H1 (cell line): ENCODE data around the gene SOX6.

Experiments used
- ATF3 ChIP-seq: IDR thresholded peaks from 2 replicates; pipeline ENCODE4 v1.6.1; 2011; ENCODE audit warnings: low read depth, mild to moderate bottlenecking, low read length; ENCODE audit not compliant: insufficient read depth
- EZH2 ChIP-seq: fragments of 200-600 bp; sonication (generic); IDR thresholded peaks from 2 replicates; pipeline ENCODE4 v1.7.1; 2012; ENCODE audit warnings: low read depth, mild to moderate bottlenecking, moderate library complexity, low read length, inconsistent platforms; ENCODE audit not compliant: severe bottlenecking
- GABPA ChIP-seq: IDR thresholded peaks from 2 replicates; pipeline ENCODE4 v1.6.1; 2011; ENCODE audit warnings: mild to moderate bottlenecking, low read length, moderate library complexity, borderline replicate concordance; ENCODE audit not compliant: insufficient read depth
- GTF2F1 ChIP-seq: IDR thresholded peaks from 2 replicates; pipeline ENCODE4 v1.6.1; 2012; ENCODE audit warnings: low read depth, low read length, improper control_type of control experiment, borderline replicate concordance
- SRF ChIP-seq: IDR thresholded peaks from 2 replicates; pipeline ENCODE4 v1.6.1; 2011; ENCODE audit warnings: mild to moderate bottlenecking, low read depth, low read length, moderate library complexity
- TCF12 ChIP-seq: IDR thresholded peaks from 2 replicates; pipeline ENCODE4 v1.6.1; 2011; ENCODE audit warnings: low read depth, mild to moderate bottlenecking, low read length

DNA sequence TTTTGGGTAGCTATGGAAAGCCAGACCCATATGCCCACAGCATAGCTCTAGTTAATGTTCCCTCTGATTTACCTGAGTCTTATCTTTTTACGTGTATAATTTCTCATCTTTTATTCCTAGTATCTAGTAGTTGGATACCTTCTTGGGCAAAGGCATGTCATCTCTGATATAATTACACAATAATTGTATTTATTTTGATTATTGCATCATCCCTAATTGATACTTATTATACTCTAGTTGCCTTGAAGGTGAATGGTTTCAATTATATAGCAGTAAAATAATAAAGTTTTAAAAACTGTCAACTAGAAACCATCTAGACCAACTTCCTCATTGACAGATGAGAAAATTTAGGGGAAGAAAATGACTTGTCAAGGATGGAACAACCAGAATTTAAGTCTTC, 347.3 kb downstream of the SOX6 start:
- no peak for TF ChIP-seq TCF12
- no peak for TF ChIP-seq SRF
- TF ChIP-seq EZH2: no peak
- TF ChIP-seq ATF3: no peak
- TF ChIP-seq GABPA: no peak
- no peak for TF ChIP-seq GTF2F1
